GM13976 (cell line): ENCODE data around the gene SMIM45.

Source experiments
- DNase-seq: peaks from one replicate; pipeline ENCODE4 v3.0.0; 2012; ENCODE audit warnings: low spot score
- in situ Hi-C: fragments of 300-500 bp; cut with MboI; formaldehyde crosslinking; loops from one replicate; pipeline ENCODE4 v1.12.0; 2022; ENCODE audit warnings: low sequenced_read_pairs, mixed read lengths, inconsistent platforms; ENCODE audit not compliant: unreplicated experiment
- TF ChIP-seq, protein P1 (sequence below): IDR thresholded peaks from 2 replicates; pipeline ENCODE4 v1.5.1; 2012; ENCODE audit warnings: borderline replicate concordance, mild to moderate bottlenecking; ENCODE audit not compliant: insufficient read depth; ENCODE audit errors: extremely low read depth, missing control alignments, control extremely low read depth

Gene SMIM45

DNA sequence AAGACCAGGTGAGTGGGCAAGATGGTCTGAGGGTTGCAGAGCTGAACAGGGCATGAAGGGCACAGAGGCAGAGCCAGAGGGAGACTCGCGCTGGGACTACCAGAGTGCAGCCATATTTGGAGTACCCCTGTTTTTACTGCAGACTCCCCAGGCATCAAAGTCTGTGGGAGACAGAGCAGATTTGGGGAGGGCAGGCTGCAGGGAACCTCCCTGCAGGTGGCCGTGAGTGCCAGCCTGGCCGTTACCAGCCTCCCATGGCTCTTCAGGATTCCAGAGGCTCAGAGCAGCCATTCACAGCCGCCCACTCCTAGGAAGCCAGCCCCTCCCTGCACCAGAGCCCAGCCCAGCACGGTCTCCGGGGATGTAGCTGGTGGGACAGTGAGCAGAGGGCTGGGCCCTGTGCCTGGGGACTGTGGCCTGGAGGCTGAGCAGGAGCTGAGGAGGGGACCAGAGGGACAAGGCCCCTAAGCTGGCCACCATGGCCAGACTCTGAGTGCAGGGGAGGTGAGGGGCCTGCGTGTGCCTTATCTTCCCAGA lies 17.2 kb downstream of the SMIM45 start, which contains the start of gene SEPTIN3:
Gene SEPTIN3, plus strand, starts transcription at position 334 of the 537 bp plus-strand sequence. CDS start 2,050 bp downstream, outside the sequence.
- no peak for DNase-seq

DNA sequence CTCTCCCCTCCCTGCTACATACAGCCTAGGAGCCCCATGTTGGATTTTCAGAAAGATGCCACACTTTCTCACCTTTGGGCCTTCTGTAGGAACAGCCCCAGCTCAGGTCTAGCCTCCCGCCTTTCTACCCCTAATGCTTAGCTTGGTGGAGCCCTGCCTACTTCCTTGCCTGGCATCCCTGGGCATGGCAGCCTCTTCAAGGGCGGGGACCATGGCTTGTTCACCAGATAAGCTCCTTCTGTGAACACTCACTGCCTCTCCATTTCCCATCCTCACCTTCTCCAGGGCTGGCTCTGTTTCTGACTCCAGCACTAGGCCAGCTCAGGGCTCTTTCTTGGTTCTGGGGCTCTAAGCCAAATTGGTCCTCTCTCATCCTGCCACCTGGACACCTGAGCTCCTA lies 18.7 kb downstream of the SMIM45 start:
- TF ChIP-seq, protein P1, sequence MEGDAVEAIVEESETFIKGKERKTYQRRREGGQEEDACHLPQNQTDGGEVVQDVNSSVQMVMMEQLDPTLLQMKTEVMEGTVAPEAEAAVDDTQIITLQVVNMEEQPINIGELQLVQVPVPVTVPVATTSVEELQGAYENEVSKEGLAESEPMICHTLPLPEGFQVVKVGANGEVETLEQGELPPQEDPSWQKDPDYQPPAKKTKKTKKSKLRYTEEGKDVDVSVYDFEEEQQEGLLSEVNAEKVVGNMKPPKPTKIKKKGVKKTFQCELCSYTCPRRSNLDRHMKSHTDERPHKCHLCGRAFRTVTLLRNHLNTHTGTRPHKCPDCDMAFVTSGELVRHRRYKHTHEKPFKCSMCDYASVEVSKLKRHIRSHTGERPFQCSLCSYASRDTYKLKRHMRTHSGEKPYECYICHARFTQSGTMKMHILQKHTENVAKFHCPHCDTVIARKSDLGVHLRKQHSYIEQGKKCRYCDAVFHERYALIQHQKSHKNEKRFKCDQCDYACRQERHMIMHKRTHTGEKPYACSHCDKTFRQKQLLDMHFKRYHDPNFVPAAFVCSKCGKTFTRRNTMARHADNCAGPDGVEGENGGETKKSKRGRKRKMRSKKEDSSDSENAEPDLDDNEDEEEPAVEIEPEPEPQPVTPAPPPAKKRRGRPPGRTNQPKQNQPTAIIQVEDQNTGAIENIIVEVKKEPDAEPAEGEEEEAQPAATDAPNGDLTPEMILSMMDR, result no peak
- in situ Hi-C loops, result loop anchor here (10.0 to 25.0 kb wide), 2 partner anchors 114 to 467 kb away; partner anchors contain the start of gene NFAM1
- no peak for DNase-seq

More for the DNA sequence above, 17.2 kb downstream of the SMIM45 start, which contains the start of gene SEPTIN3:
- in situ Hi-C loops, result loop anchor here (25.0 kb wide), 1 partner anchor 468 kb away; the partner anchor contains the start of gene NFAM1
- TF ChIP-seq, protein P1, result no peak

DNA sequence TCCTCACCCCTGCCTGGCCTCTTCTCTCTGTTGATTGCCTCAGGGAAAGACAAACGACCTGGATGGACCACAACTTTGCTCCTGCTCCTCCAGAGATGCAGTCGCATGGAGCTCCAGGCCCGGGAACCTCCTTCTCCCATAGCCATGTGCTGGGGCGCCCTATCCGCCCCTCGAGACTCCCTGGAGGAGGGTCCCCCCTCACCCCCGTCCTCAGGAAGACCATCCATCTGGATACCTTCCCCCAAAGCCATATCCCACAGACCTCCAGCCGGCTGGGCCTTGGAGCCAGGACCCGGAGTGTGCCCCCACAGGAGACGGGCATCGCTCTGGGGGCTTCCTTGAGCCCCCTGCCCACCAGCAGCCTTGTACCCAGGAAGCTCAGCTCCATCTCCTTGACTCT lies 19.5 kb downstream of the SMIM45 start:
- TF ChIP-seq, protein P1, result no peak
- no peak for DNase-seq
- in situ Hi-C loops, result loop anchor here (10.0 to 25.0 kb wide), 2 partner anchors 113 to 466 kb away; partner anchors contain the start of gene NFAM1

DNA sequence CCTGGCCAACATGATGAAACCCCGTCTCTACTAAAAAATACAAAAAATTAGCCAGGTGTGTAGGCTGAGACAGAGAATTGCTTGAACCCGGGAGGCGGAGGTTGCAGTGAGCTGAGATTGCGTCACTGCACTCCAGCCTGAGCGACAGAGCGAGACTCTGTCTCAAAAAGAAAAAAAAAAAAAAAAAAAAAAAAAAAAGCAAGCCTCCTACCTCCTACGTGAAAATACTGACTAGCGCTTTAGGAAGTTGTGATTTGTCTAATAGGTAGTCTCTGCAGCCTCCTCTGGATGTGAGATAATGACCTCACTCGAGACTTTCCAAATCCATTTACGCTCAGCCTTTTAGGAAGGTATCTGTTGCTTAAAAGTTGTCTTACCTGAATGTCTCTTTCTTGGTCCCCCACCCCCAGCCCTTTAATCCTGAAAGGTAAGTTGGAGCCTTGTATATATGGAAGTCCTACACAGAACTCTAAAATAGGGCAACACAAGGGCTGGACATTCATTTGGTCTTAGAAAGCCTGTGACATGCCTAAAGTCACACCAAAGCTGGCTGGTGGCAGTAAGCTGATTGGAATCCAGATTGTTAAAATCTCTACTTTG lies 22.8 kb downstream of the SMIM45 start:
- no peak for DNase-seq
- in situ Hi-C loops, result loop anchor here (10.0 to 25.0 kb wide), 2 partner anchors 110 to 463 kb away; partner anchors contain the start of gene NFAM1
- TF ChIP-seq, protein P1, result no peak

DNA sequence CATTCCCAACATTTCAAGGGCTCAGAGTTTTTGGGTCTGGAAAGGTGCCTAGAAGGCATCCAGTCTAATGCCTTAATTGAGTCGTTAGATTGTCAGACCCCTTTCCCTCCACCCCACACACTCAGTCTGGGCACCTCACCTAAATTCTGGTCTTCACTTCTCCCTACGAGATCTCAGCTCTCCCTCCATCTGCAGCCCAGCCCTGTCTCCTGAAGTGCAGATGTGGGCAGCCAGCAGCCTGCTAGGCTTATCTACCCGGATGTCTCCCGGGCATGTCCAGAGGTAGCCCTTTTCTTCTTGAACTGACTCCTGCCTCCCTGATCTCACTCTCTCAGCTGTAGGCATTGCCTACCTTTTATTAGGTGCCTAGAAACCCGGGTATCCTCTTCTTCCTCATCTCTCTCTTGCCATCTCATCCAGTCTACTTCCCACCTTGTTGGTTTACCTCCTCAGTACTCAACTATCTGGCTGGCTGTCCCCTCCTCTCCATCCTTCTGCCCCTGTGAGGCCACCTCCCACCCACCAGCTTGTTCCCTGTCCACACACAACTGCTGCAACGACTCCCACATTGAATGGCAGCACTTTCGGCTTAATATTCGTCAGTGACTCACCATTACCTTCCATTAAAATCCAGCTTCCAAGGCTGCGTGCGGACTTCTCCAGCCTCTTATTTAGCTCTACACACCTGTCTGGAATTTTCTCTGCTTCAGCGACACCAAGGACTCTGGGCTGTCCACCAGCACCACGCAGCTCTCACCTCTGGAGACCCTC lies 23.5 kb downstream of the SMIM45 start:
- DNase-seq, result no peak
- in situ Hi-C loops, result loop anchor here (10.0 kb wide), 1 partner anchor 109 kb away; no protein-coding TSS in a partner anchor
- TF ChIP-seq, protein P1, result no peak
